ENCODE measurements around the gene ZNF71.

Gene ZNF71

DNA sequence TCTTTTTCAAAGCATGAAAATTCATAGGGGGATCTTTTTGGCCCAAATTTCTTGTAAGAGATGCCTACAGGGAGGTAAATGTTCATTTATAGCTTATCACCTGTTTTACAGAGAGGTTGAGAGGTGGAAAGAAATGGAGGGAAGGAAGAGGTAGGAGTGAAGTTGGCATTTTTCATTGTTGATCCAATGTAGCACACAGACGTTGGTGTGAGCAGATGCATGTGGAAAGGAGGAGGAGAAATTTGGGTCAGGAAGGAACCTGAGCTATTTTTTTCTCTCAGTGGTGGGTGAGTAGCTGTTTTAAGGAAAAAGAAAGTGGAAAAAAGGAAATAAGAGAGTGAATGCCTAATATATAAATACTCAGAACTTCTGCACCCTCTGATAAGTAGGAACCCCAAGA, 37.9 kb downstream of the ZNF71 start:
- Histone ChIP-seq H3K4me3 (ENCODE audit: low read length) (no peak overlapping the region), H2AFZ (ENCODE audit: low read depth, low read length) (no peak overlapping the region), H3K36me3 (replicated peaks; ENCODE audit: low read depth, low read length) (no peaks in the 10 kb centered on the region), H4K20me1 (ENCODE audit: insufficient read depth, low read length) (no peaks in the 10 kb centered on the region), H3K4me2 (ENCODE audit: low read length) (no peak overlapping the region), H3K27ac (ENCODE audit: low read length) (no peak overlapping the region), H3K9ac (ENCODE audit: low read length) (no peak overlapping the region), H3K27me3 (ENCODE audit: low read depth, low read length) (no peaks in the 10 kb centered on the region), H3K9me3 (ENCODE audit: insufficient read depth, low read length) (peaks cover 22% of the 10 kb centered on the region), H3K4me1 (ENCODE audit: low read length) (no peaks in the 10 kb centered on the region), H3K79me2 (ENCODE audit: low read length) (no peaks in the 10 kb centered on the region)
- TF ChIP-seq, protein P1, sequence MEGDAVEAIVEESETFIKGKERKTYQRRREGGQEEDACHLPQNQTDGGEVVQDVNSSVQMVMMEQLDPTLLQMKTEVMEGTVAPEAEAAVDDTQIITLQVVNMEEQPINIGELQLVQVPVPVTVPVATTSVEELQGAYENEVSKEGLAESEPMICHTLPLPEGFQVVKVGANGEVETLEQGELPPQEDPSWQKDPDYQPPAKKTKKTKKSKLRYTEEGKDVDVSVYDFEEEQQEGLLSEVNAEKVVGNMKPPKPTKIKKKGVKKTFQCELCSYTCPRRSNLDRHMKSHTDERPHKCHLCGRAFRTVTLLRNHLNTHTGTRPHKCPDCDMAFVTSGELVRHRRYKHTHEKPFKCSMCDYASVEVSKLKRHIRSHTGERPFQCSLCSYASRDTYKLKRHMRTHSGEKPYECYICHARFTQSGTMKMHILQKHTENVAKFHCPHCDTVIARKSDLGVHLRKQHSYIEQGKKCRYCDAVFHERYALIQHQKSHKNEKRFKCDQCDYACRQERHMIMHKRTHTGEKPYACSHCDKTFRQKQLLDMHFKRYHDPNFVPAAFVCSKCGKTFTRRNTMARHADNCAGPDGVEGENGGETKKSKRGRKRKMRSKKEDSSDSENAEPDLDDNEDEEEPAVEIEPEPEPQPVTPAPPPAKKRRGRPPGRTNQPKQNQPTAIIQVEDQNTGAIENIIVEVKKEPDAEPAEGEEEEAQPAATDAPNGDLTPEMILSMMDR (IDR thresholded peaks at IDR 0.05; ENCODE audit: low read depth, low read length), result no peak
- no peak for TF ChIP-seq EZH2phosphoT487 (IDR thresholded peaks at IDR 0.05; ENCODE audit: low read depth)

DNA sequence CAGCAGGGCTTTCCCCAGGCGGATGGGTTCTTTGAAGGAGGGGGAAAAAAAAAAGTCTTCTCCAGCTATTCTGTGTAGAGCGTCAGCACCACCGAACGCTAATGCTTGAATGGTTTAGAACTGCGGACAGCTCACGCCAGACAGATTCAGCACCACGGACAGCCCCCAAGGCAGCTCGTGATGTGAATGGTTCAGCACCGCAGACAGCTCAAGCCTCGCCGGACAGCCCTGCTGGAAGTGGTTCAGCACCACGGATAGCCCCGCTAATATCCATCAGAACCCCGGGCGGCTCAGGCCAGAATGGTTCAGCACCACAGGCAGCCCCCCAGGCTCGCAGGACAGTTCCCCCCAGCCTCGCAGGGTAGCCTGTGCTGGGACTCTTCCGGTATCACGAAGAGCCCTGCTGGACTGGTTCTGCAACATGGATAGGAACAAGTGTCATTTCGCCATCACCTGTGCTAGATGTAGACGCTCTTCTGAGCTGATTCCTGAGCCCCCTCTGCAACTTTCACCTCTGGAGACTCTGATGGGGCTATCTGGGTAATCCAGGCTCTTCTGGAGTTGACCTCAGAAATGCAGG, 43.0 kb downstream of the ZNF71 start:
- Histone ChIP-seq H3K4me1 (ENCODE audit: low read length) (no peaks in the 10 kb centered on the region), H3K9me3 (ENCODE audit: insufficient read depth, low read length) (peaks cover 26% of the 10 kb centered on the region)

DNA sequence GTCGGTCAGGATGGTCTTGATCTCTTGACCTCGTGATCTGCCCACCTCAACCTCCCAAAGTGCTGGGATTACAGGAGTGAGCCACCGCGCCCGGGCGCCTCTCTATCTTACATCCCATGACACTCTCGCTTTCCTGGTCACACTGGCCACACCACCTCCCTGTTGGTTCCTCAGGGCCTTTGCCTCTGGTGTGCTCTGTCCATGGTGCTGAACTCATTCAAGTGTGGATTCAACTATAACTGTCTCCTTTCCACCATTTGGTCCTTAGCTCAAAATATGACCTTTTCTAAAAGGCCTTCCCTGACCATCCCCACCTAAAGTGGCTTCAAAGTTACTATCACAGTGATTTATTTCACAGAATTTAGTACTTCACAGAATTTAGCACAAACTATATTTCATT, 44.1 kb downstream of the ZNF71 start:
- TF ChIP-seq, protein P1 (IDR thresholded peaks at IDR 0.05; ENCODE audit: low read depth, low read length), result no peak
- TF ChIP-seq EZH2phosphoT487 (IDR thresholded peaks at IDR 0.05; ENCODE audit: low read depth), result no peak

More for the DNA sequence above, 43.0 kb downstream of the ZNF71 start:
- Histone ChIP-seq H3K36me3 (replicated peaks; ENCODE audit: low read depth, low read length) (no peaks in the 10 kb centered on the region), H3K27ac (ENCODE audit: low read length) (no peak overlapping the region), H4K20me1 (ENCODE audit: insufficient read depth, low read length) (no peaks in the 10 kb centered on the region), H3K4me2 (ENCODE audit: low read length) (no peak overlapping the region), H3K9ac (ENCODE audit: low read length) (no peak overlapping the region), H3K4me3 (ENCODE audit: low read length) (no peak overlapping the region), H2AFZ (ENCODE audit: low read depth, low read length) (no peak overlapping the region), H3K27me3 (ENCODE audit: low read depth, low read length) (no peaks in the 10 kb centered on the region), H3K79me2 (ENCODE audit: low read length) (no peaks in the 10 kb centered on the region)
- TF ChIP-seq EZH2phosphoT487 (IDR thresholded peaks at IDR 0.05; ENCODE audit: low read depth), result no peak
- TF ChIP-seq, protein P1 (IDR thresholded peaks at IDR 0.05; ENCODE audit: low read depth, low read length), result no peak

GRCh38 chr19:56642711-56643459, 47.8 kb downstream of the ZNF71 start, which contains the start of gene SMIM17:
SMIM17 (plus strand) TSS chr19:56643159; CDS start chr19:56645668, 2,509 bp downstream.
- Histone ChIP-seq H3K4me2 (ENCODE audit: low read length) (no peak within 1 kb of the TSS), H3K79me2 (ENCODE audit: low read length) (no peaks in the 10 kb centered on the region), H3K9me3 (ENCODE audit: insufficient read depth, low read length) (peaks cover 14% of the 10 kb centered on the region; the same call in 1 of the 2 replicates)

More for the DNA sequence above, 44.1 kb downstream of the ZNF71 start:
- no peaks in the 10 kb centered on the region for H3K79me2 ChIP-seq (ENCODE audit: low read length)
- no peak overlapping the region for H2AFZ ChIP-seq (ENCODE audit: low read depth, low read length)
- H4K20me1 ChIP-seq (ENCODE audit: insufficient read depth, low read length), result no peaks in the 10 kb centered on the region
- no peaks in the 10 kb centered on the region for H3K27me3 ChIP-seq (ENCODE audit: low read depth, low read length)
- no peak overlapping the region for H3K9ac ChIP-seq (ENCODE audit: low read length)
- no peak overlapping the region for H3K4me3 ChIP-seq (ENCODE audit: low read length)
- H3K4me1 ChIP-seq (ENCODE audit: low read length), result no peaks in the 10 kb centered on the region
- no peak overlapping the region for H3K4me2 ChIP-seq (ENCODE audit: low read length)
- no peak overlapping the region for H3K27ac ChIP-seq (ENCODE audit: low read length)
- H3K9me3 ChIP-seq (ENCODE audit: insufficient read depth, low read length), result peaks cover 23% of the 10 kb centered on the region
- no peaks in the 10 kb centered on the region for H3K36me3 ChIP-seq (replicated peaks; ENCODE audit: low read depth, low read length)

More at GRCh38 chr19:56642711-56643459, 47.8 kb downstream of the ZNF71 start, which contains the start of gene SMIM17:
- H3K4me3 ChIP-seq (ENCODE audit: low read length), result no peak within 1 kb of the TSS
- H3K36me3 ChIP-seq (replicated peaks; ENCODE audit: low read depth, low read length), result no peaks in the 10 kb centered on the region
- TF ChIP-seq EZH2phosphoT487 (IDR thresholded peaks at IDR 0.05; ENCODE audit: low read depth), result no peak
- TF ChIP-seq, protein P1 (IDR thresholded peaks at IDR 0.05; ENCODE audit: low read depth, low read length), result no peak
- H3K27me3 ChIP-seq (ENCODE audit: low read depth, low read length), result no peaks in the 10 kb centered on the region
- no peaks in the 10 kb centered on the region for H3K4me1 ChIP-seq (ENCODE audit: low read length)
- H3K27ac ChIP-seq (ENCODE audit: low read length), result no peak within 1 kb of the TSS
- no peak within 1 kb of the TSS for H2AFZ ChIP-seq (ENCODE audit: low read depth, low read length)
- no peak within 1 kb of the TSS for H3K9ac ChIP-seq (ENCODE audit: low read length)
- H4K20me1 ChIP-seq (ENCODE audit: insufficient read depth, low read length), result no peaks in the 10 kb centered on the region
